NCI-H69 (cell line): ENCODE measurements around the gene ATG5.
"Not testable (repeated sequence)": the region's sequence is repeated elsewhere in the genome, so short reads cannot be mapped to it uniquely, and the experiment has no call there.

Source experiments
- DNase-seq: peaks from one replicate; lab custom pipeline; 2025; lab: John Stamatoyannopoulos, UW

Gene ATG5

GRCh38 chr6:106257195-106257594, 68.4 kb downstream of the ATG5 start:
- DNase-seq, result peak; percentile 78

GRCh38 chr6:106256201-106256968, 69.2 kb downstream of the ATG5 start:
- DNase-seq, result peak; percentile 74

GRCh38 chr6:106255306-106255705, 70.3 kb downstream of the ATG5 start:
- DNase-seq, result no peak

- peak; percentile 81 for DNase-seq
These were observed 70.9 kb downstream of the ATG5 start for GRCh38 chr6:106254636-106255035.

- DNase-seq, result no peak
These were observed 71.8 kb downstream of the ATG5 start for GRCh38 chr6:106253731-106254130.

GRCh38 chr6:106253172-106253571, 72.4 kb downstream of the ATG5 start:
- no peak for DNase-seq

GRCh38 chr6:106252687-106253086, 72.9 kb downstream of the ATG5 start:
- no peak for DNase-seq

GRCh38 chr6:106251531-106252255, 73.9 kb downstream of the ATG5 start:
- not testable (repeated sequence) for DNase-seq

GRCh38 chr6:106250953-106251352, 74.6 kb downstream of the ATG5 start:
- peak; percentile 21 for DNase-seq

- DNase-seq, result no peak
These were observed 75.9 kb downstream of the ATG5 start for GRCh38 chr6:106249658-106250057.

GRCh38 chr6:106247733-106248132, 77.8 kb downstream of the ATG5 start:
- no peak for DNase-seq

GRCh38 chr6:106247293-106247692, 78.3 kb downstream of the ATG5 start:
- no peak for DNase-seq

- DNase-seq, result no peak
These were observed 80.6 kb downstream of the ATG5 start for GRCh38 chr6:106244931-106245330.

- DNase-seq, result no peak
These were observed 81.0 kb downstream of the ATG5 start for GRCh38 chr6:106244521-106244920.

- no peak for DNase-seq
These were observed 82.3 kb downstream of the ATG5 start for GRCh38 chr6:106243261-106243660.

GRCh38 chr6:106241498-106241897, 84.1 kb downstream of the ATG5 start:
- no peak for DNase-seq

GRCh38 chr6:106237286-106237685, 88.3 kb downstream of the ATG5 start:
- no peak for DNase-seq

GRCh38 chr6:106229876-106230445, 95.6 kb downstream of the ATG5 start:
- not testable (repeated sequence) for DNase-seq

- DNase-seq, result no peak
These were observed 97.7 kb downstream of the ATG5 start for GRCh38 chr6:106227612-106228507.

- no peak for DNase-seq
These were observed 98.9 kb downstream of the ATG5 start for GRCh38 chr6:106226676-106227075.

- DNase-seq, result no peak
These were observed 100.0 kb downstream of the ATG5 start for GRCh38 chr6:106225581-106225980.

- DNase-seq, result peak; percentile 84
These were observed 102.1 kb downstream of the ATG5 start for GRCh38 chr6:106223300-106223930.
